ENCODE results near the gene ALCAM. TPM values are rescaled to one million over a fixed set of nuclear protein-coding genes. Genes with fewer than 3 reads are reported as not detected.
A peak's percentile ranks its signal among the peaks of the same experiment; 100 is the strongest.

ALCAM gene
- total and polyA plus RNA-seq, 2 of the 8 experiments (the other 6 are each of a cell fraction or from before 2014, with no cell fraction given), result 10.8 to 33.0 TPM

DNA sequence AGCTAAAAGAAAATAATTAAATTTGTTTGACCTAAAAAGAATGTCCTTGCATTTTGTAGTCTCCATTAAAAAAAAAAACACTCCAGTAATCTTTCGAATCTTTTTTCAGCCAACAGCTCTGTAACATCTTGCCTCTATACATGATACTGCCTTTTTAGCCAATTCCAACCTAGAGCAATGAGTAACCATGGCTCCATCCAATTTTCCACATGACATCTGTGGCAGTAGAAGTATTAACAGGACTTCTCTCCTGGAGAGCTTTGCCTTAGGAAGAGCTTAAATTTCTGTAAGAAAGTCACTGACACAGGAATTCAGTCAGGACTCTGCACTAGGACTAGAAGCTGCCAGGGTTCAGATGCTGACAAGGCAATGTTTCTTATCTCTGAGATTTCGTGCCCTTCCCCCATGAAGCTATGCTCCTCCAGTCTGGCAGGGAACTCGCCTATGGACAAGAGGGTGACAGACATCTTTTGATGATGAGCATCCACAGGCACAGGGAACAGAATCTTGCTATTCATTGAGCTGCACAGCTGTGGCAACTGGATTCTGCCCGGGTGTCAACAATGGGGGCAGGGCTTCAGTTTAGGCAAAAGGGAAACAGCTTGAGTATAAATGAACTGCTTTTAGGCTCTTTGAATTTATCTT, 81.8 kb downstream of the ALCAM start:
- no peaks in the 10 kb centered on the region; a peak in 2 of 4 replicates for H3K79me2 ChIP-seq (ENCODE audit: control insufficient read depth in 1 of 2, insufficient read depth in 2 of 2, low read length in 2 of 2)
- ChIA-PET CTCF (ENCODE audit: partially characterized antibody) (interaction anchor here (0.9 to 1.4 kb wide), 4 partner anchors 9 to 852 kb away, joined by 3 read pairs; no protein-coding TSS in a partner anchor), POLR2A (ENCODE audit: partially characterized antibody) (interaction anchor here (0.5 kb wide), 1 partner anchor 90 kb away, joined by 3 read pairs; no protein-coding TSS in a partner anchor)
- H4K20me1 ChIP-seq (replicated peaks in 1 of 2; ENCODE audit: control insufficient read depth in 1 of 2, insufficient read depth in 2 of 2, low read length in 2 of 2), result no peaks in the 10 kb centered on the region
- no peak overlapping the region for H2BK20ac ChIP-seq (ENCODE audit: low read length)
- DNase-seq (ENCODE audit: low read depth in 1 of 2, low spot score in 2 of 2) (no peak), FAIRE-seq (peak; percentile 19)
- peaks cover 0 to 4% (median 3%) of the 10 kb centered on the region in 4 experiments; a peak in 3 of 7 replicates for H3K4me1 ChIP-seq (replicated peaks in 1 of 4; ENCODE audit: control insufficient read depth in 3 of 4, insufficient read depth in 4 of 4, low read length in 3 of 4)
- WGBS, 2 experiments (ENCODE audit: extremely low coverage in 1 of 2, insufficient coverage in 1 of 2, insufficient read length in 1 of 2, insufficient replicate concordance in 2 of 2, low coverage in 1 of 2, low lambda C conversion rate in 2 of 2, missing lambda C conversion rate in 1 of 2), result 86% methylated on average over 4 of the region's 4 CpGs; no CpG with 5 or more reads in 1 of the 2 experiments
- no peak overlapping the region for H4K8ac ChIP-seq (ENCODE audit: extremely low read depth, insufficient read depth, low read length)
- no peak overlapping the region for H2AK5ac ChIP-seq (ENCODE audit: low read depth, low read length)
- no peak overlapping the region for H3K14ac ChIP-seq (ENCODE audit: insufficient read length)
- no peaks in the 10 kb centered on the region for H3K27me3 ChIP-seq (replicated peaks in 1 of 4; ENCODE audit: control insufficient read depth in 3 of 4, extremely low read depth in 1 of 4, insufficient read depth in 3 of 4, low read length in 3 of 4)
- H3K23ac ChIP-seq (ENCODE audit: insufficient read length), result no peak overlapping the region
- H3K4me2 ChIP-seq (ENCODE audit: insufficient read depth in 1 of 2, low read depth in 2 of 2, low read length in 2 of 2), result no peak overlapping the region
- no peak overlapping the region for H3K4me3 ChIP-seq (ENCODE audit: extremely low read depth in 1 of 4, insufficient read depth in 2 of 4, low read depth in 3 of 4, low read length in 4 of 4)
- H2BK120ac ChIP-seq (replicated peaks; ENCODE audit: low read depth, low read length), result no peak overlapping the region
- H3K27ac ChIP-seq (ENCODE audit: low read depth, low read length), result no peak overlapping the region
- no peak overlapping the region for H3K4ac ChIP-seq (replicated peaks; ENCODE audit: insufficient read length, low read depth, low read length)
- H3K9me3 ChIP-seq (ENCODE audit: insufficient read depth in 2 of 2, low read depth in 1 of 2, low read length in 1 of 2), result no peaks in the 10 kb centered on the region
- no peak overlapping the region for H4K91ac ChIP-seq (replicated peaks; ENCODE audit: insufficient read length, low read length)
- H2BK15ac ChIP-seq (ENCODE audit: low read length), result no peak overlapping the region
- no peaks in the 10 kb centered on the region for H3K36me3 ChIP-seq (ENCODE audit: control insufficient read depth in 2 of 4, insufficient read depth in 4 of 4, low read length in 3 of 4)
- no peak overlapping the region for H2BK12ac ChIP-seq (ENCODE audit: low read depth, low read length)
- H3K79me1 ChIP-seq (ENCODE audit: low read depth, low read length), result peaks cover 2% of the 10 kb centered on the region; the same call in 1 of the 2 replicates
- no peak overlapping the region for H4K5ac ChIP-seq (ENCODE audit: insufficient read length, low read depth, low read length)
- H2AFZ ChIP-seq (ENCODE audit: low read length), result no peak overlapping the region
- no peak overlapping the region for H3K18ac ChIP-seq (ENCODE audit: extremely low read depth, low read length)
- H3K9ac ChIP-seq (replicated peaks in 1 of 4; ENCODE audit: extremely low read depth in 1 of 4, low read depth in 3 of 4, low read length in 3 of 4), result no peak overlapping the region
- no peak overlapping the region for H2BK5ac ChIP-seq (ENCODE audit: low read depth, low read length)
- no peaks in the 10 kb centered on the region for H3K23me2 ChIP-seq (ENCODE audit: low read depth, low read length)
- H3K56ac ChIP-seq (replicated peaks; ENCODE audit: insufficient read length, low read depth, low read length), result no peak overlapping the region
- TF ChIP-seq EP300 (IDR thresholded peaks at IDR 0.05; ENCODE audit: borderline replicate concordance in 1 of 2, low read depth in 2 of 2, low read length in 2 of 2), result no peak
- TF ChIP-seq RXRA (IDR thresholded peaks at IDR 0.05; ENCODE audit: insufficient read depth, low read depth, low read length), result no peak
- TF ChIP-seq TAF7 (optimal IDR thresholded peaks at IDR 0.05; ENCODE audit: borderline replicate concordance, low read depth, low read length), result no peak
- no peak for TF ChIP-seq NRF1 (IDR thresholded peaks at IDR 0.05; ENCODE audit: low read depth, low read length)
- no peak for TF ChIP-seq SIX5 (IDR thresholded peaks at IDR 0.05; ENCODE audit: low read depth, low read length)
- TF ChIP-seq RBBP5 (IDR thresholded peaks at IDR 0.05; ENCODE audit: borderline replicate concordance, low read depth, low read length), result no peak
- no peak for TF ChIP-seq KDM1A (IDR thresholded peaks at IDR 0.05; ENCODE audit: borderline replicate concordance, low read length)
- no peak for TF ChIP-seq CHD2 (IDR thresholded peaks at IDR 0.05; ENCODE audit: low read length)
- TF ChIP-seq SIRT6 (IDR thresholded peaks at IDR 0.05; ENCODE audit: low read length), result no peak
- no peak for TF ChIP-seq JUN (IDR thresholded peaks at IDR 0.05; ENCODE audit: low read depth, low read length)
- no peak for TF ChIP-seq SAP30 (IDR thresholded peaks at IDR 0.05; ENCODE audit: insufficient read depth, insufficient replicate concordance, low read length)
- TF ChIP-seq TBP (IDR thresholded peaks at IDR 0.05; ENCODE audit: low read depth, low read length), result no peak
- no peak for TF ChIP-seq POLR2AphosphoS5 (IDR thresholded peaks at IDR 0.05; ENCODE audit: low read depth, low read length)

Measured in H1 (cell line).